HUES6 (cell line): ENCODE measurements around the gene SLFNL1.

ENCODE experiments used
- H3K27ac ChIP-seq: 2 replicates; pipeline ENCODE4 v1.7.0; 2013; ENCODE audit warnings: low read depth, mild to moderate bottlenecking, low read length, inconsistent platforms
- H3K27me3 ChIP-seq: 2 replicates; pipeline ENCODE4 v1.6.1; 2013; ENCODE audit warnings: low read length; ENCODE audit not compliant: control insufficient read depth, insufficient read depth
- H3K36me3 ChIP-seq: 2 replicates; pipeline ENCODE4 v1.6.1; 2013; ENCODE audit warnings: low read length; ENCODE audit not compliant: control insufficient read depth, insufficient read depth
- H3K4me1 ChIP-seq: 2 replicates; pipeline ENCODE4 v1.6.1; 2013; ENCODE audit warnings: low read length; ENCODE audit not compliant: control insufficient read depth, insufficient read depth
- H3K4me3 ChIP-seq: 2 replicates; pipeline ENCODE4 v1.5.1; 2013; ENCODE audit warnings: low read depth, low read length
- H3K9ac ChIP-seq: one replicate; pipeline ENCODE4 v1.6.1; 2013; ENCODE audit warnings: mild to moderate bottlenecking, low read length
- H3K9me3 ChIP-seq: 2 replicates; pipeline ENCODE4 v1.6.1; 2013; ENCODE audit warnings: low read depth, low read length; ENCODE audit not compliant: control insufficient read depth, insufficient read depth

SLFNL1 gene

GRCh38 chr1:40986328-40986783 is 35.2 kb downstream of the SLFNL1 start:
- H3K27ac ChIP-seq: 0 out of 2 replicates have a peak overlapping the region, but pooled peaks have one; percentile 0
- H3K9ac ChIP-seq: no peak overlapping the region
- H3K27me3 ChIP-seq: no peaks in the 10 kb centered on the region
- no peak overlapping the region for H3K4me3 ChIP-seq
- H3K9me3 ChIP-seq: no peaks in the 10 kb centered on the region
- peaks cover 86% of the 10 kb centered on the region for H3K36me3 ChIP-seq
- peaks cover 6% of the 10 kb centered on the region for H3K4me1 ChIP-seq

DNA sequence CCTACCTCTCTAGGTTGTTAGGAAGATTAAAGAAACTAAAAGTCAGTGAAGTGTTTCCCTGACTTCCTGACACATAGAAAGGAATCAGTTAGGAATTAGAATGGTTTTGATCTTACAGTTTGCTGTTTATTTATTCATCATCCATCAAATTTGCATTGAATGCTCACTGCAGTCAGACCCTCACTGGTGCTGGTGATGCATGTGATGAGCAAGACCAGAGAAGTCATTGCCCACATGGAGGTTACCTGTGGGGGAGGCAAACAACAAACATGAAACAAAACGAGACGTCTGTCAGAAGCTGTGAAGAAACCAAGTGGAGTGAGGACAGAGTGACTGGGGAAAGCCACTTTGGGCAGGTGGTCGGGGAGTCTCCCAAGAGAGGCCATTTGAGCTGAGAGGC is 35.6 kb downstream of the SLFNL1 start:
- Histone ChIP-seq H3K9me3 (no peaks in the 10 kb centered on the region), H3K36me3 (peaks cover 82% of the 10 kb centered on the region), H3K27ac (0 out of 2 replicates have a peak overlapping the region, but pooled peaks have one; percentile 0), H3K4me3 (no peak overlapping the region), H3K27me3 (no peaks in the 10 kb centered on the region), H3K9ac (no peak overlapping the region), H3K4me1 (peaks cover 11% of the 10 kb centered on the region)

- Histone ChIP-seq H3K36me3 (peaks cover 75% of the 10 kb centered on the region), H3K4me1 (peaks cover 15% of the 10 kb centered on the region), H3K27me3 (no peaks in the 10 kb centered on the region), H3K4me3 (no peak overlapping the region), H3K9ac (no peak overlapping the region), H3K9me3 (no peaks in the 10 kb centered on the region), H3K27ac (no peak overlapping the region)
These were observed 36.4 kb downstream of the SLFNL1 start for GRCh38 chr1:40985161-40985560.

GRCh38 chr1:40984531-40984930 is 37.0 kb downstream of the SLFNL1 start:
- H3K27me3 ChIP-seq: no peaks in the 10 kb centered on the region
- peaks cover 68% of the 10 kb centered on the region for H3K36me3 ChIP-seq
- no peak overlapping the region for H3K4me3 ChIP-seq
- no peaks in the 10 kb centered on the region for H3K9me3 ChIP-seq
- peaks cover 15% of the 10 kb centered on the region for H3K4me1 ChIP-seq
- no peak overlapping the region for H3K9ac ChIP-seq
- H3K27ac ChIP-seq: no peak overlapping the region

- H3K27me3 ChIP-seq: no peaks in the 10 kb centered on the region
- no peak overlapping the region for H3K4me3 ChIP-seq
- H3K27ac ChIP-seq: no peak overlapping the region
- no peaks in the 10 kb centered on the region for H3K9me3 ChIP-seq
- no peak overlapping the region for H3K9ac ChIP-seq
- peaks cover 64% of the 10 kb centered on the region for H3K36me3 ChIP-seq
- H3K4me1 ChIP-seq: peaks cover 15% of the 10 kb centered on the region
These were observed 37.5 kb downstream of the SLFNL1 start for GRCh38 chr1:40984066-40984465.

DNA sequence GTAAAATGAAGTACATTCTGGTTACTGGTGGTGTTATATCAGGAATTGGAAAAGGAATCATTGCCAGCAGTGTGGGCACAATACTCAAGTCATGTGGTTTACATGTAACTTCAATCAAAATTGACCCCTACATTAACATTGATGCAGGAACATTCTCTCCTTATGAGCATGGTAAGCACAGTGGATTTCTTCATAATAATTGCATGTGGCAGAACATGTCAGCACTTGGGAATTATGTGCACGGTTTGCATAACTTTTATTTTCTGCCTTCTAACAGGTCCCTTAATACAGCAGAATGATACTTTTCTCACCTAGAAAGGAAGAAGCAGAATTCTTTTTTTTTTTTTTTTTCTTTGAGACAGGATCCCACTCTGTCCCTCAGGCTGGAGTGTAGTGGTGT is 38.2 kb downstream of the SLFNL1 start:
- Histone ChIP-seq H3K4me1 (peaks cover 15% of the 10 kb centered on the region), H3K36me3 (peaks cover 56% of the 10 kb centered on the region), H3K27ac (no peak overlapping the region), H3K4me3 (no peak overlapping the region), H3K27me3 (no peaks in the 10 kb centered on the region), H3K9me3 (no peaks in the 10 kb centered on the region), H3K9ac (no peak overlapping the region)

DNA sequence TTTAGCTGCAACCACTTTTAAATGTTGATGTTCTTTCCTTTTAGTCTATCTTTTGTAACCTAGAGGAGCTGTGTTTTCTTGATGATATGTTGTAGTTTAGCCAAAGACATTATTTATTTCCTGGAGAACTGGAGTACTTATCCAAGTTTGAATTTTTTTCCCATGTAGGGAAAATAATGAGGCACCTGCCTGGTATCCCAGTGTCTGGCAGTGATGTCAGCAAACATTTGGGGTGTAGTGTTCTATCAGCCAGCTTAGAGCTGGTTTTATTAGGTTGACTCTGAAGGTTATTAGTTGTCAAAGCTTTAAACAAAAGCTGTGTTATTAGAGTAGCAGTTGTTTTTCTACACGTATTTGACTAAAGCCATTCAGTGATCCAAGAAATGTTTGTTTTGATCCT is 38.8 kb downstream of the SLFNL1 start:
- no peaks in the 10 kb centered on the region for H3K9me3 ChIP-seq
- H3K27me3 ChIP-seq: no peaks in the 10 kb centered on the region
- H3K27ac ChIP-seq: no peak overlapping the region
- no peak overlapping the region for H3K9ac ChIP-seq
- H3K36me3 ChIP-seq: peaks cover 50% of the 10 kb centered on the region
- H3K4me3 ChIP-seq: no peak overlapping the region
- H3K4me1 ChIP-seq: peaks cover 15% of the 10 kb centered on the region

- Histone ChIP-seq H3K9me3 (no peaks in the 10 kb centered on the region), H3K27ac (no peak overlapping the region), H3K9ac (no peak overlapping the region), H3K27me3 (no peaks in the 10 kb centered on the region), H3K4me1 (peaks cover 15% of the 10 kb centered on the region), H3K36me3 (peaks cover 42% of the 10 kb centered on the region), H3K4me3 (peak overlapping the region; percentile 67)
These were observed 39.7 kb downstream of the SLFNL1 start for GRCh38 chr1:40981691-40982448.

DNA sequence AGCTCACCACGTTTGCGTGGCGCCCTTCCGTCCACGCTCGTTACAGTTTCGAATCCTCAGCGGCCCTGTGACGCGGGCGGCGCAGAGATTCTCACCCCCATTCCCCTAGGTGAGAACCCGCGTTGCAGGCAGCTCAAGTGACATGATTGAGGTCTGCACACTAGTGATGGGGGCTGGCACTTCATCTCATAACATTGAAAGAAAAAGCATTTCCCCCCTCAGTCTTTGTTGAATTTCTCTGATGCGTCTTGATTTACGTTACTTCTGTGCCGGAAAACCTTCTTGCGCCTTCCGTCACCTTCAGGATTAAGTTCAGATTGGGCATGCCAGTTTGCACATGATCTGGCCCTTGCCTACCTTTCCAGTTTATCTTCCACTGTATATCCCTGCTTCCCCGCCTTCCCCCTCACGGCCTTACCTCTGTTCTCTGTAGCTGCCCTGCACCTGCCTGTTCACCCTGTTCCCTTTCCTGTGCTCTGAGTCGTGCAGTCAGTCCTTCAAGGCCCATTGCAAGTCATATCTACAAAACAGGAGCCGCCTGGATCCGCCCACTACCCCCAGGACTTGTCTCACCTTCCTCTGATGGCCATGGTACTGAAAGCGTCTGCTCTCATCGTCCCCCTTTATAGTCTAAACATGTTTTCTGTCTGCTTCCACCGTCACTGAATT is 40.9 kb downstream of the SLFNL1 start:
- peak overlapping the region; percentile 67 for H3K4me3 ChIP-seq
- H3K9ac ChIP-seq: peak overlapping the region; percentile 91
- H3K27me3 ChIP-seq: no peaks in the 10 kb centered on the region
- no peaks in the 10 kb centered on the region for H3K9me3 ChIP-seq
- peaks cover 29% of the 10 kb centered on the region for H3K36me3 ChIP-seq
- peak overlapping the region; percentile 73; the same call in 1 of the 2 replicates for H3K27ac ChIP-seq
- H3K4me1 ChIP-seq: peaks cover 15% of the 10 kb centered on the region

DNA sequence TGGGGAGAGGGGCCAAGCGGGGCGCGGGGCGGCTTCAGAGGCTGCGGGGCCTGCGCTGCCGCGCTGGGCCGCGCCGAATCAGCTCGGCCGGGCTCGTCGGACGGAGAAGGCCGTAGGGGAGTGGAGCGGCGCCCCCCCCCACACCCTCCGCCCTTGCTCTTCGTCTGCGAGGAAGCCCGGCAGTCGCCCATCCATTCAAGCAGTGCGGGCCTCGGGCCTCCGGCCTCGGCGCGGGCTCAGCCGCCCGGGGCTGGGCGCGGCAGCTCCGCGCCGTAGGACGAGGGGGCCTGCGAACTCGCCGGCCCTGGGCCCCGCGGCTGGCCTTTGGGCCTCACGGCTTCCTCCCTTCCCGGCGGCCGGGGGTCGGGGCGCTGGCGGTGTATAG is 41.5 kb downstream of the SLFNL1 start:
- Histone ChIP-seq H3K27me3 (no peaks in the 10 kb centered on the region), H3K27ac (peak overlapping the region; percentile 73; the same call in 1 of the 2 replicates), H3K4me3 (peak overlapping the region; percentile 67), H3K36me3 (peaks cover 24% of the 10 kb centered on the region), H3K9me3 (no peaks in the 10 kb centered on the region), H3K4me1 (peaks cover 15% of the 10 kb centered on the region), H3K9ac (peak overlapping the region; percentile 91)
